AG20443 (cell line): ENCODE measurements around the gene PGS1.
A peak's percentile ranks its signal among the peaks of the same experiment; 100 is the strongest.

Source experiments
- DNase-seq: peaks from one replicate; pipeline ENCODE4 v3.0.0; 2012; ENCODE audit warnings: low spot score, mixed read lengths

Gene PGS1

GRCh38 chr17:78365561-78366108 lies 12.8 kb upstream of the PGS1 start:
- no peak for DNase-seq

DNA sequence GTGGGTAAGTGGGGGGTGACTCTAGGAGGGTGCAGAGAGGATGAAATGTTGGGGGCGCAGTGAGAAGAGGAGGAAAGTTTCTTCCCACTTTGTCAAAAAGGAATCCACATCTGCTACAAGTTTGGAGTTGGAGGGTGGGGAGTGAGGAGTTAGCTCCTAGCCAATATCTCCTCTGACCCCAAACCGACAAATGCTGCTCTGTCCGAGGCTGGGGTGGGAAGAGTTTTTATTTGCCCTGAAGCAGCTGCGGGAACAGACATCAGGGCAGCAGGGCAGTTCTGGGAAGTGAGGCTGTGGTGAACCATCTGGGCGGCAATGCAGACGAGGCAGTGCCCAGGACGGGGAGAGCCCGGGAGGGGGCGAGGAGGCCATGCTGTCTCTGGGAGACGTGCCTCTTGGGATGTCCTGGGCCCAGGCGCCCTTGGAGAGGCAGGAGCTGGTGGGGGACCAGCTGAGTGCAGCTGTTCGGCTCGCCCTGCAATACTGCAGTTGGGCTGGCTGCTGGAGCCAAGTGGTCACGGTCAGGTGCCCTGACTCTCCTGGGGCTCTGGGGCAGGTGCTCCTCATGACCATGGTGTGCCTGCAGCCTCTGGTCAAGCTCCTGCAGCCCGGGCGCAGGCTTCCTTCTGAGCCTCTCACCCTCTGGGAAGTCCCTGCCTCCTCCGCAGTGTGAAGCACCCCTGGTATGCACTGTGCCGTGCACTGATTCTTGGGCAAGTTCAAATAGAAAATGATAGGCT lies 12.2 kb upstream of the PGS1 start:
- DNase-seq: no peak

DNA sequence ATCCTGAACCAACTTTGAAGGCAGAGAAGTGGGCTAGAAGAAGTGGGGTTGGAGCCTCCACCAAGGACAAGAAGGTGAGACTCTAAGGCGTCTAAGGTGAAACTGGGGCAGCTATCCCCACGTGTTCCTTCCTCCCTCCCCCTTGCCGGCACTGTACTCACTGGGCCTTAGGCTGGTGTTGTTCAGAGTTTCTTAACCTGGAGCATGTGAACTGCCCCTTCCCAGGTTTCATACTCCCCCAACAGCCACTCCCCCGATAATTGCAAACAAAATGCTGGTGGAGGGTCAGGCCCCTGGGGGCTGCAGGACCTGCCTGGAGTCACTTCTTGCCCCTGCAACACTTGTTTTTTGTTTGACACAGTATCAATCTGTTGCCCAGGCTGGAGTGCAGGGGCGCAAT lies 11.3 kb upstream of the PGS1 start:
- DNase-seq: no peak

DNA sequence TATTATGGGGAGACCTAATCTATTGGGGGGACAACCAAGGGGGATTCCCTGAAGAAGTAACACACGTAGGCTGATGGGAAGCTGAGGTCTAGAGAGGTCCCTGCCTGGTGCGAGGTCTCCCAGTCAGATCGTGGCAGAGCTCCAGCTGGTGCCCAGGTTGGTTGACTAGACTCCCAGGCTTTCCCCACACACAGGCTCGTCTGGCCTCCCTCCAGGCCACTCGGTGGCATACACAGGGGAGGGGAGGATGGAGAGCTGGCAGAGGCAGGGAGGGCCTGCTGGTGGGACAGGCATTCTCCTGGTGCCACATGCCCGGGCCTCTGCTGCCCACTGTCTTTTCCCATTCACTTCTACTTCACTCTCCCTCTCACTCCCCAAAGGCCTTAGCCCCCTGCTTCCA lies 10.1 kb upstream of the PGS1 start:
- no peak for DNase-seq

GRCh38 chr17:78368854-78369495 lies 9.5 kb upstream of the PGS1 start:
- DNase-seq: no peak

DNA sequence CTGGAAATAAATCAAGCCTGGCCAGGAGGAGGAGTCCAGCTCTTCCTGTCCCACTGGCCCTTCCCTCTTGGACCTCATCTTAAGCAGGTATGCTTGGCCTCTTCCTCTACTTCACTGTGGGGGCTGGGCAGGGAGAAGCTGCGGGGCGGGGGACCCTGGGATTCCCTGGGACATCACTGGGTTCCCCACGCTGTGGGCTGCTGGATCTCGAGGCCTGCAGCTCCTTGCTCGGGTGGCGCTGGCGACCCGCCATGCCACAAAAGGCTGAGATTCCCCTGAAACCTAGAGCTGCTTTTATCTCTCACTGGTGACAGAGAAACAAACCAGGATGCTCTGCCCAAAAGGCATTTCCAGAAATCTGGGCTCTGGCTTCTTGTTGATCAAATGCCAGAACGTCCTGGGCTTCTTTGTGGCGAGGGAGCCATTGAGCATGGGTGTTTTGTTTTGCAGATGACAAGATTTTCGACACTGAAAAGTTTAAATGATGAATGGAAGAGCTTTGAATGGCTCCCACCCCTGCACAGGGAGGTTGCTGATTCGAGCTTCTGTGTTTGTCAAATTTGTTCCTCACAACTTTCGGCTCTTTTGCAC lies 8.6 kb upstream of the PGS1 start:
- DNase-seq: no peak

GRCh38 chr17:78371056-78371455 lies 7.4 kb upstream of the PGS1 start:
- DNase-seq: no peak

DNA sequence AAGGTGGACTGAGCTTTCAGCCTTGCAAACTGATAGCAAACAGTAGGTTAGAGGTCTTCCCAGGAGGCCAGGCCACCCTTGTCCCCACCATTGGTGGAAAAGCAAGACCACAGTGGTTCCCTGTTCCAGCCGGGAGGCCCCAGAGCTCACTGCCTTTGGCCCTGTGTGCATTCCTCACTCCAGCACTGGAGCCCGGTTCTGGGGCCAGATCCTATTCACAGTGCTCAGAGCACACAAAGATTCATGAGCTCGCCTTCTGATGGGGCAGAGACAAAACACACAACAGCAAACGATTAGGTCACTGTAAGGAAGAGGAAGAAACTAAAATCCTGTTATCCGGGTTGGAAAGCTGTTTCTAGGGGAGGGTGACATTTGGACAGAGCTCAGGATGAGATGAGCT lies 5.6 kb upstream of the PGS1 start:
- no peak for DNase-seq

- no peak for DNase-seq
These were observed 4.3 kb upstream of the PGS1 start for GRCh38 chr17:78374189-78374588.

DNA sequence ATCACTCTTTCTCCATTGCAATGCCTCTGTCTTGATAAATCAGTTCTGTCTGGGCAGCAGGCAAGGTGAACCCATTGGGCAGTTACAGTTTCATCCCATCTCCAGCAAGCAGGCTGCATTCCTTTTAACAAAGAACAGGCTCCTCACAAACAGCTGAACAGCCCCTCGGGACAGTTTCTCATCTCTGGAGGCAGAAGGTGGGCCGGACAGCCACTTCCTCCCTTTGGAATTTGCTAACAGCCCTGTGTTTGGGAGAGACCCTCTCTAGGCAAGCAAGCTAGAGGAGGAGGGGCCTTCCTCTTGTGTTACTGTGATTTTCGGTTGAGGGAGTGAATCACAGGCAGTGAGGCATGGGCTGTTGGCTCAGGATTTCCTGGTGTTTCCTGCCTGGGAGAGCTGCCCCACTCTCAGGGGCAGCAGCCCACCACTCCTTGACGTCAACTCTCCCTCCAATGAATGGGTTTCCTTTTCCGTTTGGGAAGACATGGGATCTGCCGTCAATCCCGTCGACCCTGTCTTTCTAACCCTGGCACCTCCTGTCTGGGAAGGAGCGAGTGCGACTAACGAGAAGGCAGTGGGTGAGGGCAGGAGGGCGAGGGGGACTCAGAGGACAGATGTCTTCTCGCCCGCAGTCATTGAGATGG lies 3.7 kb upstream of the PGS1 start:
- DNase-seq: peak; percentile 67

GRCh38 chr17:78375401-78376151 lies 2.9 kb upstream of the PGS1 start:
- DNase-seq: peak; percentile 80

DNA sequence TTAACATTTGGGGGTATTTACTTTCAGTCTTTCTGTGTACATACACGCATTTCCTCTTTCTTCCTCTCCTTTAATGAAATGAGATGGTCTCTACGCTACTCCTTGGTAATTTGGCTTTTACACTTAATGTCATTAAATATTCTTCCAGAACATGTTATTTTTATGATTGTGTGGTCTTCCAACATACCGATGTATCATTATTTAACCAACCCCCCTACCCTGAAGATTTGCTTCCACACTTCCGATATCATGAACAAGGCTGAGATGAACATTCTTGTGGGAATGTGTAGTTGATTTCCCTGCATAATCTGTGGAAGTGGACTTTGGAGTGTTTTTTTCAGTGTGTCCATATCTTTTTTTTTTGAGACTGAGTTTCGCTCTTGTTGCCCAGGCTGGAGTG lies 2.3 kb upstream of the PGS1 start:
- no peak for DNase-seq

DNA sequence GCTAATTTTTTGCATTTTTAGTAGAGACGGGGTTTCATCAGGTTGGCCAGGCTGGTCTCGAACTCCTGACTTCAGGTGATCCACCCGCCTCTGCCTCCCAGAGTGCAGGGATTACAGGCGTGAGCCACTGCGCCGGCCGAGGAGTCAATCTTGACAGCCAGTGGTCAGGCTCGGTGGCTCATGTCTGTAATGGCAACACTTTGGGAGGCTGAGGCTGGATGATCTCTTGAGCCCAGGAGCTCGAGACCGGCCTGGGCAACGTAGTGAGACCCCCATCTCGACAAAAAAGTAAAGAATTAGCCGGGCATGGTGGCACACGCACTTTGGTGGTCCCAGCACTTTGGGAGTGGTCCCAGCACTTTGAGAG lies 608 bp upstream of the PGS1 start:
- DNase-seq: no peak

GRCh38 chr17:78379131-78379491 lies 662 bp downstream of the PGS1 start:
- peak; percentile 45 for DNase-seq

GRCh38 chr17:78380370-78380769 lies 1.9 kb downstream of the PGS1 start:
- no peak for DNase-seq

DNA sequence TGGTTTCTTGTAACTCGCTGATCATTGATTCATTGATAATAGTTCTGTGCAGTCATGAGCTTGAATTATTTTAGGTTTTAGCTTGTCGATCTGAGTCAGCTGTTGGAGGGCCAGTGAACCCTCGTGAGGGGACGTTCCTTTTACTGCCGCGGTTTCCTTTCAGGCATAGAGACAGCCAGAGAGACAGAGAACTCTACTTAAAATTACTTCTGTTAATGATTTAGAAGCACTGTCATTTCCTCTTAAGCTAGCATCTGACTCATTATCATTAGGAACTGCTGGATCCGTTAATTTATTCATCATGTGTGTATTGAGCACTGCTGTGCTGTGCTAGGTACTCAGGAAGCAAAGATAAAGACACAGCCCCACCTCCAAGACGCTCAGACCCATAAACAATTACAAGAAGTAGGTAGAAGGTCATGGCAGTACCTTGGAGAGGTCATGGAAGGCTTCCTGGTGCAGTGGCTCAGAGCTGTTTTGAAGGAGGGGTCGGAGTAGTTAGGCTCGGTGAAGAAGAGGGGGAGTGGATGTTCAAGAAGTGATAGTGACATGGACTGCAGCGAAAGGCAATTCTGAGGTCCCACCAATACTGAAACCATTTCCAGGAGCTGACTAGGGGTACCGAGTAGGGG lies 3.3 kb downstream of the PGS1 start:
- no peak for DNase-seq

GRCh38 chr17:78383725-78384471 lies 5.4 kb downstream of the PGS1 start:
- peak; percentile 93 for DNase-seq

DNA sequence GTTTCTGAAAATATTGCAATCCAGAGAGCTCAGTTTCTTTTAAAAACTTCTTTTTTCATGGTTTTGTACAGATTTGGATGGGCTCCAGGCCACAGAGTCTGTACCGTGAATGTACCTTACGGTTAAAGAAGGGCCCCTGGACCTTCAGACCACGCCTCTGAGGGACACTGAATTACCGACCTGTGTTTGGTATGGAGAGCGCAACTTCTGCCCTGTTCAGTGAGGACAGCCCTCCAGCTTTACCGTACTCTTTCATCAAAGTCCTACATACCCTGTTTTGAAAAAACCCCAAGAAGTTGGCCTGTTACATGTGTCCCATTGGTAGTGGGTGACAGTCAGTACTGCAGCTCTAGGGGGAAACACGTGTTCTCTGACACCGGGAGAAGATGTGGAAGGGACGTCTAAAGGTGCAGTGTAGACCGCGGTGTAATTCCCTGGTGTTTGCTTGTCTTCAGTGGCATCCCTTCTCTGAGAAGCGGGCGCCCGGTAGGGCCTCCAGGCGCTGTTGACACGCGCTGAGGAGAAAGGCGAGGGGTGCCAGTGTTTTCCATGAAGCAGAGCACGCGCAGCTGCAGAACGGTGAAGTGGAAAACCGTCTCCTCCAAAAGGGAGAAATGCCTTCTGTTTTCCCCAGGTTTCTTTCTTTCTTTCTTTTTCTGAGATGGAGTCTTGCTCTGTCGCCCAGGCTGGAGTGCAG lies 6.2 kb downstream of the PGS1 start:
- DNase-seq: no peak

- no peak for DNase-seq
These were observed 9.8 kb downstream of the PGS1 start for GRCh38 chr17:78387977-78388941.
